Loucy (cell line): ENCODE data around the gene PLEKHG4B.

Experiments used
- H2AFZ ChIP-seq: fragments of 200-600 bp; sonication (generic); 2 replicates; pipeline ENCODE4 v1.6.0; 2016; ENCODE audit warnings: antibody characterized with exemption, mild to moderate bottlenecking, low read length, moderate library complexity
- H3F3A ChIP-seq: fragments of 200-600 bp; 2 replicates; pipeline ENCODE4 v1.6.0; 2016; ENCODE audit warnings: antibody characterized with exemption, low read depth, mild to moderate bottlenecking
- H3K27me3 ChIP-seq: fragments of 200-600 bp; sonication (generic); 2 replicates; pipeline ENCODE4 v1.6.1; 2014; ENCODE audit warnings: low read length, mild to moderate bottlenecking; ENCODE audit not compliant: insufficient read depth, poor library complexity, severe bottlenecking
- H3K36me3 ChIP-seq: fragments of 200-600 bp; sonication (generic); 2 replicates; pipeline ENCODE4 v1.6.1; 2016; ENCODE audit warnings: low read length; ENCODE audit not compliant: insufficient read depth
- H3K4me1 ChIP-seq: fragments of 200-600 bp; sonication (generic); 2 replicates; pipeline ENCODE4 v1.5.1; 2014; ENCODE audit warnings: low read length, mild to moderate bottlenecking; ENCODE audit not compliant: insufficient read depth, poor library complexity, severe bottlenecking
- H3K4me2 ChIP-seq: fragments of 200-600 bp; sonication (generic); 2 replicates; pipeline ENCODE4 v1.6.0; 2014; ENCODE audit warnings: antibody characterized with exemption, low read length, low read depth, mild to moderate bottlenecking; ENCODE audit not compliant: poor library complexity, severe bottlenecking
- H3K4me3 ChIP-seq: fragments of 200-600 bp; sonication (generic); 2 replicates; pipeline ENCODE4 v1.5.1; 2014; ENCODE audit warnings: low read length, mild to moderate bottlenecking, mixed read lengths; ENCODE audit not compliant: poor library complexity, severe bottlenecking
- H3K79me2 ChIP-seq: fragments of 200-600 bp; sonication (generic); 2 replicates; pipeline ENCODE4 v1.6.1; 2014; ENCODE audit warnings: low read length; ENCODE audit not compliant: insufficient read depth
- H3K9ac ChIP-seq: fragments of 200-600 bp; sonication (generic); 2 replicates; pipeline ENCODE4 v1.6.0; 2014; ENCODE audit warnings: mild to moderate bottlenecking, low read depth, low read length, moderate library complexity; ENCODE audit not compliant: poor library complexity, severe bottlenecking
- H3K9me2 ChIP-seq: fragments of 200-600 bp; sonication (generic); replicated peaks from 2 replicates; pipeline ENCODE4 v1.6.1; 2016; ENCODE audit warnings: low read depth, low read length, mixed read lengths
- H3K9me3 ChIP-seq: fragments of 200-600 bp; sonication (generic); 2 replicates; pipeline ENCODE4 v1.6.1; 2014; ENCODE audit warnings: mild to moderate bottlenecking, antibody characterized with exemption, low read length, low read depth; ENCODE audit not compliant: insufficient read depth
- H4K20me1 ChIP-seq: fragments of 200-600 bp; sonication (generic); 2 replicates; pipeline ENCODE4 v1.6.0; 2014; ENCODE audit warnings: antibody characterized with exemption, low read length, mild to moderate bottlenecking; ENCODE audit not compliant: insufficient read depth, poor library complexity, severe bottlenecking
- CTCF ChIP-seq: fragments of 200-600 bp; sonication (generic); conservative IDR thresholded peaks from 2 replicates; pipeline ENCODE4 v1.5.1; 2014; ENCODE audit warnings: mild to moderate bottlenecking, antibody characterized with exemption, low read length
- EZH2phosphoT487 ChIP-seq: fragments of 200-600 bp; IDR thresholded peaks from 2 replicates; pipeline ENCODE4 v1.6.1; 2018; ENCODE audit warnings: antibody characterized with exemption, mild to moderate bottlenecking, moderate library complexity, borderline replicate concordance

PLEKHG4B gene

GRCh38 chr5:76358-77169 is 15.4 kb upstream of the PLEKHG4B start:
- Histone ChIP-seq H4K20me1 (no peaks in the 10 kb centered on the region), H3K9me2 (no peaks in the 10 kb centered on the region), H3K27me3 (no peaks in the 10 kb centered on the region), H2AFZ (no peak overlapping the region), H3K4me2 (no peak overlapping the region), H3K79me2 (no peaks in the 10 kb centered on the region), H3K4me3 (no peak overlapping the region), H3F3A (no peaks in the 10 kb centered on the region), H3K36me3 (no peaks in the 10 kb centered on the region), H3K4me1 (peaks cover 21% of the 10 kb centered on the region), H3K9ac (no peak overlapping the region), H3K9me3 (no peaks in the 10 kb centered on the region; the same call in 1 of the 2 replicates)
- TF ChIP-seq CTCF (no peak), EZH2phosphoT487 (no peak)

- no peak overlapping the region for H2AFZ ChIP-seq
- H3K9me3 ChIP-seq: no peaks in the 10 kb centered on the region; the same call in 1 of the 2 replicates
- peaks cover 21% of the 10 kb centered on the region for H3K4me1 ChIP-seq
- no peak overlapping the region for H3K9ac ChIP-seq
- no peaks in the 10 kb centered on the region for H3K9me2 ChIP-seq
- no peaks in the 10 kb centered on the region for H3K36me3 ChIP-seq
- H3F3A ChIP-seq: no peaks in the 10 kb centered on the region
- no peaks in the 10 kb centered on the region for H3K79me2 ChIP-seq
- no peaks in the 10 kb centered on the region for H4K20me1 ChIP-seq
- TF ChIP-seq EZH2phosphoT487: no peak
- no peak overlapping the region for H3K4me2 ChIP-seq
- no peak overlapping the region for H3K4me3 ChIP-seq
- H3K27me3 ChIP-seq: no peaks in the 10 kb centered on the region
Measured at GRCh38 chr5:77170-77501, 14.8 kb upstream of the PLEKHG4B start.

- Histone ChIP-seq H3K9ac (no peak overlapping the region), H3F3A (no peaks in the 10 kb centered on the region), H3K27me3 (no peaks in the 10 kb centered on the region), H3K9me2 (no peaks in the 10 kb centered on the region), H4K20me1 (no peaks in the 10 kb centered on the region), H3K4me2 (no peak overlapping the region), H3K9me3 (no peaks in the 10 kb centered on the region; the same call in 1 of the 2 replicates), H2AFZ (no peak overlapping the region), H3K4me1 (peaks cover 21% of the 10 kb centered on the region), H3K79me2 (no peaks in the 10 kb centered on the region), H3K36me3 (no peaks in the 10 kb centered on the region), H3K4me3 (no peak overlapping the region)
- TF ChIP-seq EZH2phosphoT487 (no peak), CTCF (no peak)
Measured at GRCh38 chr5:77546-77945, 14.4 kb upstream of the PLEKHG4B start.
